HL-60 (cell line): ENCODE data around the gene COG7.

Experiments
- GABPA ChIP-seq: IDR thresholded peaks from 2 replicates; pipeline ENCODE4 v1.6.1; 2012; ENCODE audit warnings: low read depth
- TF ChIP-seq, protein P1 (sequence below): IDR thresholded peaks from 2 replicates; pipeline ENCODE4 v1.6.1; 2012; ENCODE audit warnings: low read depth; ENCODE audit not compliant: insufficient replicate concordance
- TF ChIP-seq, protein P2 (sequence below): IDR thresholded peaks from one replicate; pipeline ENCODE4 v1.5.1; 2011; ENCODE audit warnings: low read length, control low read depth, inconsistent platforms; ENCODE audit not compliant: insufficient read depth

DNA sequence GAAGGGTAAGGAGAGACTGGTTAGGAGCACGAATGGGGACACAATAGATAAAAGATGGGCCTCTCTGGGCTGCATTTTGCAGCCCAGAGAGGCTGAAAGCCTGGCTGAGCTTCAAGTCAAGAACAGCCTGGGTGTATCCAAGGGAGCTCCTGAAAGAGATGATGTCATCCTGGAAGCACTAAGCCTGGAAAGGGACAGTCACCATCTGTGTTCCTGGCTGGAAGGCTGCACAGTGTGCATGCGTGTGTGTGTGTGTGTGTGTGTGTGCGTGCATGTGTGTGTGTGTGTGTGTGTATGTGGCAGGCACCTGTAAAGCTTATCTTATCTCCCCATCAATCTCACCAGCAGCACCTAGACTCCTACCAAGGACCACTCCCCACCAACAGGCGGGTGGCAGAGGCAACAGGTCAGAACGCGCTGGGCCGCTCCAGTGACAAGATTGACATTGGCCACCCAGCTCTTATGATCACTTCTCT lies 44.1 kb downstream of the COG7 start:
- no peak for TF ChIP-seq GABPA
- TF ChIP-seq, protein P1, sequence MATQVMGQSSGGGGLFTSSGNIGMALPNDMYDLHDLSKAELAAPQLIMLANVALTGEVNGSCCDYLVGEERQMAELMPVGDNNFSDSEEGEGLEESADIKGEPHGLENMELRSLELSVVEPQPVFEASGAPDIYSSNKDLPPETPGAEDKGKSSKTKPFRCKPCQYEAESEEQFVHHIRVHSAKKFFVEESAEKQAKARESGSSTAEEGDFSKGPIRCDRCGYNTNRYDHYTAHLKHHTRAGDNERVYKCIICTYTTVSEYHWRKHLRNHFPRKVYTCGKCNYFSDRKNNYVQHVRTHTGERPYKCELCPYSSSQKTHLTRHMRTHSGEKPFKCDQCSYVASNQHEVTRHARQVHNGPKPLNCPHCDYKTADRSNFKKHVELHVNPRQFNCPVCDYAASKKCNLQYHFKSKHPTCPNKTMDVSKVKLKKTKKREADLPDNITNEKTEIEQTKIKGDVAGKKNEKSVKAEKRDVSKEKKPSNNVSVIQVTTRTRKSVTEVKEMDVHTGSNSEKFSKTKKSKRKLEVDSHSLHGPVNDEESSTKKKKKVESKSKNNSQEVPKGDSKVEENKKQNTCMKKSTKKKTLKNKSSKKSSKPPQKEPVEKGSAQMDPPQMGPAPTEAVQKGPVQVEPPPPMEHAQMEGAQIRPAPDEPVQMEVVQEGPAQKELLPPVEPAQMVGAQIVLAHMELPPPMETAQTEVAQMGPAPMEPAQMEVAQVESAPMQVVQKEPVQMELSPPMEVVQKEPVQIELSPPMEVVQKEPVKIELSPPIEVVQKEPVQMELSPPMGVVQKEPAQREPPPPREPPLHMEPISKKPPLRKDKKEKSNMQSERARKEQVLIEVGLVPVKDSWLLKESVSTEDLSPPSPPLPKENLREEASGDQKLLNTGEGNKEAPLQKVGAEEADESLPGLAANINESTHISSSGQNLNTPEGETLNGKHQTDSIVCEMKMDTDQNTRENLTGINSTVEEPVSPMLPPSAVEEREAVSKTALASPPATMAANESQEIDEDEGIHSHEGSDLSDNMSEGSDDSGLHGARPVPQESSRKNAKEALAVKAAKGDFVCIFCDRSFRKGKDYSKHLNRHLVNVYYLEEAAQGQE = no peak
- TF ChIP-seq, protein P2, sequence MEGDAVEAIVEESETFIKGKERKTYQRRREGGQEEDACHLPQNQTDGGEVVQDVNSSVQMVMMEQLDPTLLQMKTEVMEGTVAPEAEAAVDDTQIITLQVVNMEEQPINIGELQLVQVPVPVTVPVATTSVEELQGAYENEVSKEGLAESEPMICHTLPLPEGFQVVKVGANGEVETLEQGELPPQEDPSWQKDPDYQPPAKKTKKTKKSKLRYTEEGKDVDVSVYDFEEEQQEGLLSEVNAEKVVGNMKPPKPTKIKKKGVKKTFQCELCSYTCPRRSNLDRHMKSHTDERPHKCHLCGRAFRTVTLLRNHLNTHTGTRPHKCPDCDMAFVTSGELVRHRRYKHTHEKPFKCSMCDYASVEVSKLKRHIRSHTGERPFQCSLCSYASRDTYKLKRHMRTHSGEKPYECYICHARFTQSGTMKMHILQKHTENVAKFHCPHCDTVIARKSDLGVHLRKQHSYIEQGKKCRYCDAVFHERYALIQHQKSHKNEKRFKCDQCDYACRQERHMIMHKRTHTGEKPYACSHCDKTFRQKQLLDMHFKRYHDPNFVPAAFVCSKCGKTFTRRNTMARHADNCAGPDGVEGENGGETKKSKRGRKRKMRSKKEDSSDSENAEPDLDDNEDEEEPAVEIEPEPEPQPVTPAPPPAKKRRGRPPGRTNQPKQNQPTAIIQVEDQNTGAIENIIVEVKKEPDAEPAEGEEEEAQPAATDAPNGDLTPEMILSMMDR = no peak
